HG03196 (cell line): ENCODE data around the gene RPL10.

Experiments used
- ATAC-seq: cut with Tn5 transposase; IDR thresholded peaks from one replicate; pipeline ENCODE4 v1.9.1; 2021; ENCODE audit not compliant: unreplicated experiment

Gene RPL10

GRCh38 chrX:154397888-154398667 lies at the start of gene RPL10:
TSS of gene RPL10 (plus strand) at chrX:154398377. CDS start at chrX:154398520, 143 bp downstream.
- peak; percentile 72 for ATAC-seq

GRCh38 chrX:154348646-154349358 lies 49.4 kb upstream of the RPL10 start:
- no peak for ATAC-seq

GRCh38 chrX:154349359-154349935 lies 48.7 kb upstream of the RPL10 start:
- ATAC-seq: no peak

- no peak for ATAC-seq
Measured at GRCh38 chrX:154349979-154350378, 48.2 kb upstream of the RPL10 start.

GRCh38 chrX:154350429-154351182 lies 47.6 kb upstream of the RPL10 start:
- ATAC-seq: no peak

- ATAC-seq: no peak
Measured at GRCh38 chrX:154351183-154352011, 46.8 kb upstream of the RPL10 start.

GRCh38 chrX:154352012-154352401 lies 46.2 kb upstream of the RPL10 start:
- ATAC-seq: no peak

- no peak for ATAC-seq
Measured at GRCh38 chrX:154352466-154352865, 45.7 kb upstream of the RPL10 start.

GRCh38 chrX:154353172-154353843 lies 44.9 kb upstream of the RPL10 start:
- no peak for ATAC-seq

- ATAC-seq: no peak
Measured at GRCh38 chrX:154354013-154354412, 44.2 kb upstream of the RPL10 start.

- ATAC-seq: no peak
Measured at GRCh38 chrX:154354516-154354915, 43.7 kb upstream of the RPL10 start.

GRCh38 chrX:154355094-154355775 lies 42.9 kb upstream of the RPL10 start:
- no peak for ATAC-seq

- no peak for ATAC-seq
Measured at GRCh38 chrX:154355776-154356140, 42.4 kb upstream of the RPL10 start.

GRCh38 chrX:154356596-154356995 lies 41.6 kb upstream of the RPL10 start:
- ATAC-seq: no peak

GRCh38 chrX:154357205-154357604 lies 41.0 kb upstream of the RPL10 start:
- no peak for ATAC-seq

GRCh38 chrX:154358011-154358410 lies 40.2 kb upstream of the RPL10 start:
- ATAC-seq: no peak

GRCh38 chrX:154358829-154359228 lies 39.3 kb upstream of the RPL10 start:
- ATAC-seq: no peak

GRCh38 chrX:154359362-154360154 lies 38.6 kb upstream of the RPL10 start:
- no peak for ATAC-seq
